ENCODE data around the gene F5. TPM values are rescaled to one million over a fixed set of nuclear protein-coding genes. Genes with fewer than 3 reads are reported as not detected.

The F5 gene
- total RNA-seq, 2 experiments from 2014 or later: not detected

DNA sequence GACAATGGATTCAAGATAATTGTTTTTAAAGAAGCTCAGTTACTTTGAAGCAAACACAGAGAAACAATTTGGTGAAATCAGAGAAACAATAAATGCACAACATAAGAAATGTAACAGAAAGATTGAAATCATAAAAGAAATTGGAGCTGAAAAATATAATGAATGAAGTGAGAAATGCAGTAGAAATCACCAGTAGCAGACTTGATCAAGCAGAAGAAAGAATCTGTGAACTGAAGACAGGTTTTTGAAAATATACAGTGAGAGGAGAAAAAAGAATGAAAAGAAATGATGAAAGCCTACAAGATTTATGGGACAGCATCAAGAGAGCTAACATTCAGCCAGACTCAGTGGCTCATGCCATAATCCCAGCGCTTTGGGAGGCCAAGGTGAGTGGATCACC, 47.9 kb upstream of the F5 start:
- POLR2A ChIA-PET: interaction anchor here (1.6 kb wide), 1 partner anchor 18 kb away, joined by 3 read pairs; no protein-coding TSS in a partner anchor
- intact Hi-C loops (cut with micrococcal nuclease; ENCODE audit: unreplicated experiment): no loop called here

GRCh38 chr1:169631249-169631648, 45.0 kb upstream of the F5 start:
- TF ChIP-seq EZH2phosphoT487 (IDR thresholded peaks at IDR 0.05; ENCODE audit: borderline replicate concordance, low read depth, low read length) (no peak), CTCF (conservative IDR thresholded peaks at IDR 0.05; ENCODE audit: low read length) (no peak)
- ChIA-PET POLR2A (interaction anchor here (0.7 kb wide), 1 partner anchor 18 kb away, joined by 3 read pairs; no protein-coding TSS in a partner anchor), CTCF (ENCODE audit: unreplicated experiment) (no interaction called here)
- DNase-seq (ENCODE audit: low spot score): no peak
- no peaks in the 10 kb centered on the region for H3K9me2 ChIP-seq (ENCODE audit: insufficient read depth, low read length)
- H3K4me1 ChIP-seq (ENCODE audit: insufficient read depth, low read length, poor library complexity, severe bottlenecking): no peaks in the 10 kb centered on the region
- H3K9me3 ChIP-seq (ENCODE audit: low read length): peaks cover 16% of the 10 kb centered on the region
- no peaks in the 10 kb centered on the region for H3K36me3 ChIP-seq (ENCODE audit: insufficient read depth, low read length)
- no peak overlapping the region for H3K4me2 ChIP-seq (ENCODE audit: low read length)
- H3K4me3 ChIP-seq (ENCODE audit: low read depth, low read length, poor library complexity, severe bottlenecking): no peak overlapping the region
- H3K79me2 ChIP-seq (ENCODE audit: insufficient read depth, low read depth, low read length): no peaks in the 10 kb centered on the region
- no TSS peak for BruUV-seq (replicated peaks)
- no peaks in the 10 kb centered on the region for H4K20me1 ChIP-seq (ENCODE audit: insufficient read depth, low read length)
- intact Hi-C loops (cut with micrococcal nuclease; ENCODE audit: unreplicated experiment): no loop called here
- H2AFZ ChIP-seq (ENCODE audit: low read length): no peak overlapping the region
- H3K27ac ChIP-seq (ENCODE audit: low read depth, low read length, poor library complexity, severe bottlenecking): no peak overlapping the region

More for the DNA sequence above, 47.9 kb upstream of the F5 start:
- Histone ChIP-seq H2AFZ (ENCODE audit: low read length) (no peak overlapping the region), H3K4me1 (ENCODE audit: insufficient read depth, low read length, poor library complexity, severe bottlenecking) (no peaks in the 10 kb centered on the region), H3K79me2 (ENCODE audit: insufficient read depth, low read depth, low read length) (no peaks in the 10 kb centered on the region), H3K27ac (ENCODE audit: low read depth, low read length, poor library complexity, severe bottlenecking) (no peak overlapping the region), H3K4me3 (ENCODE audit: low read depth, low read length, poor library complexity, severe bottlenecking) (no peak overlapping the region), H3K9me3 (ENCODE audit: low read length) (peaks cover 16% of the 10 kb centered on the region), H3K36me3 (ENCODE audit: insufficient read depth, low read length) (no peaks in the 10 kb centered on the region), H3K9me2 (ENCODE audit: insufficient read depth, low read length) (no peaks in the 10 kb centered on the region), H4K20me1 (ENCODE audit: insufficient read depth, low read length) (no peaks in the 10 kb centered on the region), H3K4me2 (ENCODE audit: low read length) (no peak overlapping the region)
- CTCF ChIA-PET (ENCODE audit: unreplicated experiment): no interaction called here
- no peak for DNase-seq (ENCODE audit: low spot score)
- TF ChIP-seq EZH2phosphoT487 (IDR thresholded peaks at IDR 0.05; ENCODE audit: borderline replicate concordance, low read depth, low read length) (no peak), CTCF (conservative IDR thresholded peaks at IDR 0.05; ENCODE audit: low read length) (no peak)
- no TSS peak for BruUV-seq (replicated peaks)

DNA sequence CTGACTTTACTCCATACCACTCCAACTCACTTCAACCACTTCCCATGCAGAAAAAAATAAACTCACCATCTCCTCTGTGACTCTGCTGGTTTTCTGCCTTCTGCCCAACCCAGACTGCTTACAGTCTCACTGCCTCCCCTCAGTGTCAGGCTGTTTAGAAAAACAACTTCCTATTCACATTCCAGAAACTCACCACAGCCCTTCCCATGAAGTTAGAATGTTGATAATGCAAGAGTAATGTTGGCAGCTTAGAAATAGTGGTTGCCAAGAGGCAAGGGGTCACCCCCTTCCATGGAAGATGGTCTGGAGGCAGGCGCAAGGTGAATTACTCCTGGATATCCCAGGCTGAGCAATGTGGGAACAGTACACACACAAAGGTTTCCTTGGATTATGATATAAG, 43.7 kb upstream of the F5 start, which contains the start of gene SELP:
SELP (minus strand) TSS at position 119 of the 400 bp plus-strand sequence; CDS start at position 69, 50 bp downstream.
- POLR2A ChIA-PET: interaction anchor here (0.6 kb wide), 1 partner anchor 249 kb away, joined by 3 read pairs; no protein-coding TSS in a partner anchor
- H3K4me3 ChIP-seq (ENCODE audit: low read depth, low read length, poor library complexity, severe bottlenecking): no peak within 1 kb of the TSS
- H3K27ac ChIP-seq (ENCODE audit: low read depth, low read length, poor library complexity, severe bottlenecking): no peak within 1 kb of the TSS
- no peaks in the 10 kb centered on the region for H3K9me2 ChIP-seq (ENCODE audit: insufficient read depth, low read length)
- no peak for TF ChIP-seq EZH2phosphoT487 (IDR thresholded peaks at IDR 0.05; ENCODE audit: borderline replicate concordance, low read depth, low read length)
- TF ChIP-seq CTCF (conservative IDR thresholded peaks at IDR 0.05; ENCODE audit: low read length): no peak
- H3K36me3 ChIP-seq (ENCODE audit: insufficient read depth, low read length): no peaks in the 10 kb centered on the region
- H3K9me3 ChIP-seq (ENCODE audit: low read length): peaks cover 4% of the 10 kb centered on the region; the same call in 1 of the 2 replicates
- intact Hi-C loops (cut with micrococcal nuclease; ENCODE audit: unreplicated experiment): no loop called here
- H4K20me1 ChIP-seq (ENCODE audit: insufficient read depth, low read length): no peaks in the 10 kb centered on the region
- no peaks in the 10 kb centered on the region for H3K79me2 ChIP-seq (ENCODE audit: insufficient read depth, low read depth, low read length)
- no TSS peak for BruUV-seq (replicated peaks)
- no peaks in the 10 kb centered on the region for H3K4me1 ChIP-seq (ENCODE audit: insufficient read depth, low read length, poor library complexity, severe bottlenecking)
- CTCF ChIA-PET (ENCODE audit: unreplicated experiment): no interaction called here
- no peak within 1 kb of the TSS for H2AFZ ChIP-seq (ENCODE audit: low read length)
- H3K4me2 ChIP-seq (ENCODE audit: low read length): no peak within 1 kb of the TSS
- DNase-seq (ENCODE audit: low spot score): no peak

All from OCI-LY7 (cell line).